Neural cell (in vitro differentiated cells): ENCODE results near the gene ATXN7L1. TPM values are rescaled to one million over a fixed set of nuclear protein-coding genes. Genes with fewer than 3 reads are reported as not detected.

Experiments
- H2AFZ ChIP-seq: fragments of 200-600, 300-800 bp; sonication (generic), shearing (Covaris generic); 2 replicates; pipeline ENCODE4 v1.6.0; 2014; ENCODE audit warnings: low read depth, mild to moderate bottlenecking, antibody characterized with exemption, low read length, moderate library complexity
- H3F3A ChIP-seq: fragments of 200-600 bp; shearing (Covaris generic); 2 replicates; pipeline ENCODE4 v1.6.1; 2016; ENCODE audit warnings: mild to moderate bottlenecking, moderate library complexity, mixed read lengths, antibody characterized with exemption, low read length; ENCODE audit not compliant: insufficient read depth, poor library complexity, severe bottlenecking
- H3K27ac ChIP-seq: fragments of 200-600, 300-800 bp; sonication (generic), shearing (Covaris generic); 2 replicates; pipeline ENCODE4 v1.5.1; 2014; ENCODE audit warnings: mild to moderate bottlenecking, low read length, moderate library complexity
- H3K27me3 ChIP-seq: fragments of 300-800, 200-600 bp; sonication (generic), shearing (Covaris generic); 2 replicates; pipeline ENCODE4 v1.6.0; 2014; ENCODE audit warnings: mild to moderate bottlenecking, low read depth, low read length, moderate library complexity; ENCODE audit not compliant: insufficient read depth
- H3K36me3 ChIP-seq: fragments of 300-800, 200-600 bp; sonication (generic), shearing (Covaris generic); 2 replicates; pipeline ENCODE4 v1.5.1; 2014; ENCODE audit warnings: mild to moderate bottlenecking, antibody characterized with exemption, low read length, moderate library complexity; ENCODE audit not compliant: insufficient read depth
- H3K4me2 ChIP-seq: fragments of 300-800, 200-600 bp; sonication (generic), shearing (Covaris generic); 2 replicates; pipeline ENCODE4 v1.6.0; 2014; ENCODE audit warnings: mild to moderate bottlenecking, low read length
- H3K4me3 ChIP-seq: fragments of 300-800, 200-600 bp; sonication (generic), shearing (Covaris generic); 2 replicates; pipeline ENCODE4 v1.5.1; 2014; ENCODE audit warnings: mild to moderate bottlenecking, low read length, moderate library complexity
- H3K79me2 ChIP-seq: fragments of 200-600 bp; shearing (Covaris generic); replicated peaks from 2 replicates; pipeline ENCODE4 v1.6.0; 2014; ENCODE audit warnings: mild to moderate bottlenecking, low read length, moderate library complexity; ENCODE audit not compliant: insufficient read depth
- H3K9ac ChIP-seq: fragments of 300-800, 200-600 bp; sonication (generic), shearing (Covaris generic); 2 replicates; pipeline ENCODE4 v1.6.1; 2016; ENCODE audit warnings: mild to moderate bottlenecking, low read length, mixed read lengths
- H3K9me2 ChIP-seq: fragments of 200-600 bp; shearing (Covaris generic); 2 replicates; pipeline ENCODE4 v1.6.1; 2016; ENCODE audit warnings: mild to moderate bottlenecking, low read length, mixed read lengths; ENCODE audit not compliant: insufficient read depth
- H3K9me3 ChIP-seq: fragments of 200-600, 300-800 bp; sonication (generic), shearing (Covaris generic); 2 replicates; pipeline ENCODE4 v1.6.1; 2016; ENCODE audit warnings: mild to moderate bottlenecking, mixed run types, low read length, moderate library complexity, mixed read lengths
- H4K20me1 ChIP-seq: fragments of 200-600 bp; shearing (Covaris generic); 2 replicates; pipeline ENCODE4 v1.6.1; 2016; ENCODE audit warnings: mild to moderate bottlenecking, mixed run types; ENCODE audit not compliant: insufficient read depth
- CTCF ChIP-seq: fragments of 450-650 bp; IDR thresholded peaks from 2 replicates; pipeline ENCODE4 v1.5.1; 2014; ENCODE audit warnings: antibody characterized with exemption, mild to moderate bottlenecking, moderate library complexity; ENCODE audit not compliant: poor library complexity, severe bottlenecking
- EP300 ChIP-seq: fragments of 450-650 bp; conservative IDR thresholded peaks from 2 replicates; pipeline ENCODE4 v1.6.1; 2014; ENCODE audit warnings: antibody characterized with exemption, mild to moderate bottlenecking, moderate library complexity; ENCODE audit not compliant: poor library complexity, severe bottlenecking
- MXI1 ChIP-seq: fragments of 450-650 bp; conservative IDR thresholded peaks from 2 replicates; pipeline ENCODE4 v1.6.1; 2014; ENCODE audit warnings: antibody characterized with exemption, mild to moderate bottlenecking; ENCODE audit not compliant: poor library complexity, severe bottlenecking
- POLR2AphosphoS5 ChIP-seq: IDR thresholded peaks from 2 replicates; pipeline ENCODE4 v1.6.1; 2012
- RAD21 ChIP-seq: fragments of 450-650 bp; conservative IDR thresholded peaks from 2 replicates; pipeline ENCODE4 v1.6.1; 2014; ENCODE audit warnings: antibody characterized with exemption, mild to moderate bottlenecking, moderate library complexity
- REST ChIP-seq: IDR thresholded peaks from 2 replicates; pipeline ENCODE4 v1.6.1; 2012; ENCODE audit warnings: borderline replicate concordance
- SMC3 ChIP-seq: fragments of 450-650 bp; conservative IDR thresholded peaks from 2 replicates; pipeline ENCODE4 v1.6.1; 2014; ENCODE audit warnings: antibody characterized with exemption, mild to moderate bottlenecking, moderate library complexity; ENCODE audit not compliant: poor library complexity
- TAF1 ChIP-seq: IDR thresholded peaks from 2 replicates; pipeline ENCODE4 v1.6.1; 2012; ENCODE audit warnings: low read depth
- polyA plus RNA-seq: library from polyadenylated mRNA; depleted of rRNA; stranded (reverse); fragments of >200 nt; gene quantifications from 2 replicates; pipeline ENCODE4 v1.2.3, GENCODE V29; 2014

The ATXN7L1 gene
- polyA plus RNA-seq, 1 donor from 2014 or later: 4.3 TPM

GRCh38 chr7:105860793-105861192 lies 15.6 kb downstream of the ATXN7L1 start:
- Histone ChIP-seq H3K79me2 (no peaks in the 10 kb centered on the region), H3F3A (no peaks in the 10 kb centered on the region), H2AFZ (no peak overlapping the region), H3K4me3 (no peak overlapping the region), H3K4me2 (no peak overlapping the region), H4K20me1 (no peaks in the 10 kb centered on the region), H3K9ac (no peak overlapping the region), H3K9me2 (no peaks in the 10 kb centered on the region), H3K27me3 (no peaks in the 10 kb centered on the region), H3K36me3 (no peaks in the 10 kb centered on the region), H3K27ac (no peak overlapping the region), H3K9me3 (no peaks in the 10 kb centered on the region)
- TF ChIP-seq SMC3 (no peak), CTCF (no peak)

GRCh38 chr7:105857009-105857952 lies 19.1 kb downstream of the ATXN7L1 start:
- no peak for TF ChIP-seq SMC3
- Histone ChIP-seq H3K9me2 (no peaks in the 10 kb centered on the region), H3K4me2 (no peak overlapping the region), H3K36me3 (no peaks in the 10 kb centered on the region), H3F3A (no peaks in the 10 kb centered on the region), H3K79me2 (no peaks in the 10 kb centered on the region), H2AFZ (no peak overlapping the region), H3K9me3 (no peaks in the 10 kb centered on the region), H4K20me1 (no peaks in the 10 kb centered on the region), H3K4me3 (no peak overlapping the region), H3K9ac (no peak overlapping the region), H3K27me3 (no peaks in the 10 kb centered on the region), H3K27ac (no peak overlapping the region)

GRCh38 chr7:105854498-105854897 lies 21.9 kb downstream of the ATXN7L1 start:
- Histone ChIP-seq H2AFZ (no peak overlapping the region), H3K36me3 (no peaks in the 10 kb centered on the region), H3K9me3 (no peaks in the 10 kb centered on the region), H3K9me2 (no peaks in the 10 kb centered on the region), H3K27me3 (no peaks in the 10 kb centered on the region), H3F3A (no peaks in the 10 kb centered on the region), H3K79me2 (no peaks in the 10 kb centered on the region), H4K20me1 (no peaks in the 10 kb centered on the region), H3K4me3 (no peak overlapping the region), H3K9ac (no peak overlapping the region), H3K27ac (no peak overlapping the region), H3K4me2 (no peak overlapping the region)
- TF ChIP-seq EP300: no peak
- no peak for TF ChIP-seq SMC3
- TF ChIP-seq TAF1: no peak

- TF ChIP-seq TAF1: no peak
- no peak for TF ChIP-seq RAD21
- TF ChIP-seq SMC3: no peak
- no peak for TF ChIP-seq REST
- TF ChIP-seq MXI1: no peak
- no peak for TF ChIP-seq EP300
- TF ChIP-seq CTCF: no peak
- TF ChIP-seq POLR2AphosphoS5: no peak
- Histone ChIP-seq H3K36me3 (no peaks in the 10 kb centered on the region), H3F3A (no peaks in the 10 kb centered on the region), H3K4me3 (no peak overlapping the region), H3K27ac (no peak overlapping the region), H3K27me3 (no peaks in the 10 kb centered on the region), H3K9ac (no peak overlapping the region), H3K4me2 (no peak overlapping the region), H4K20me1 (no peaks in the 10 kb centered on the region), H2AFZ (no peak overlapping the region), H3K79me2 (no peaks in the 10 kb centered on the region), H3K9me3 (no peaks in the 10 kb centered on the region), H3K9me2 (no peaks in the 10 kb centered on the region)
Observed at GRCh38 chr7:105853931-105854419, 22.4 kb downstream of the ATXN7L1 start.
